GM12878 (cell line): ENCODE measurements around the gene CCL25. TPM values are rescaled to one million over a fixed set of nuclear protein-coding genes. Genes with fewer than 3 reads are reported as not detected.

Experiments used
- ATF2 ChIP-seq: IDR thresholded peaks from 2 replicates; pipeline ENCODE4 v1.6.1; 2012; ENCODE audit warnings: low read length, inconsistent platforms
- ATF3 ChIP-seq: IDR thresholded peaks from 2 replicates; pipeline ENCODE4 v1.6.1; 2011; ENCODE audit warnings: low read depth, mild to moderate bottlenecking, low read length, moderate library complexity, borderline replicate concordance; ENCODE audit errors: extremely low read depth
- BACH1 ChIP-seq: fragments of 450-650 bp; IDR thresholded peaks from 2 replicates; pipeline ENCODE4 v1.6.1; 2017; ENCODE audit warnings: mild to moderate bottlenecking, borderline replicate concordance
- E4F1 ChIP-seq: fragments of 450-650 bp; IDR thresholded peaks from 2 replicates; pipeline ENCODE4 v1.6.1; 2018; ENCODE audit warnings: borderline replicate concordance, mild to moderate bottlenecking; ENCODE audit not compliant: partially characterized antibody
- FOXM1 ChIP-seq: IDR thresholded peaks from 2 replicates; pipeline ENCODE4 v1.6.1; 2012; ENCODE audit warnings: low read depth, mild to moderate bottlenecking, inconsistent platforms, low read length, moderate library complexity
- HDAC6 ChIP-seq: fragments of 200-600 bp; sonication (generic); IDR thresholded peaks from one replicate; pipeline ENCODE4 v1.8.0; 2017; ENCODE audit warnings: antibody characterized with exemption; ENCODE audit not compliant: unreplicated experiment
- MLLT1 ChIP-seq: fragments of 450-650 bp; IDR thresholded peaks from 2 replicates; pipeline ENCODE4 v1.6.1; 2016; ENCODE audit warnings: mild to moderate bottlenecking
- MTA3 ChIP-seq: IDR thresholded peaks from 2 replicates; pipeline ENCODE4 v1.6.1; 2012; ENCODE audit warnings: low read length, inconsistent platforms, borderline replicate concordance
- MYC ChIP-seq: IDR thresholded peaks from 2 replicates; pipeline ENCODE4 v1.6.1; 2011; ENCODE audit warnings: mild to moderate bottlenecking, low read length, moderate library complexity, inconsistent platforms; ENCODE audit not compliant: insufficient read depth, insufficient replicate concordance, insufficient read length, severe bottlenecking
- PBX3 ChIP-seq: IDR thresholded peaks from 2 replicates; pipeline ENCODE4 v1.6.1; 2011; ENCODE audit warnings: mild to moderate bottlenecking, low read depth, low read length, moderate library complexity; ENCODE audit not compliant: insufficient replicate concordance
- POLR2A ChIP-seq: IDR thresholded peaks from 2 replicates; pipeline ENCODE4 v1.6.1; 2011; ENCODE audit warnings: low read depth, mild to moderate bottlenecking, low read length
- SIX5 ChIP-seq: IDR thresholded peaks from 2 replicates; pipeline ENCODE4 v1.6.1; 2011; ENCODE audit warnings: mild to moderate bottlenecking, low read depth, low read length, moderate library complexity; ENCODE audit not compliant: severe bottlenecking
- SMAD5 ChIP-seq: IDR thresholded peaks from 2 replicates; pipeline ENCODE4 v1.6.1; 2016; ENCODE audit warnings: antibody characterized with exemption, low read depth
- ZNF687 ChIP-seq: fragments of 450-650 bp; IDR thresholded peaks from 2 replicates; pipeline ENCODE4 v1.6.1; 2017; ENCODE audit warnings: mild to moderate bottlenecking, moderate library complexity
- ZZZ3 ChIP-seq: IDR thresholded peaks from 2 replicates; pipeline ENCODE4 v1.6.1; 2011; ENCODE audit warnings: low read depth; ENCODE audit not compliant: control insufficient read depth, insufficient read length
- polyA plus RNA-seq, 11 experiments: library from polyadenylated mRNA; depleted of rRNA in 4 of 11; unstranded in 6 of 11; stranded (reverse) in 5 of 11; fragments of >200 nt; fragmentation: Nextera tagmentation in 4 of 11; fragmentation: Illumina TruSeq in 1 of 11; extraction: Ambion mirVana in 4 of 11; extraction: Trizol in 1 of 11; gene quantifications; 1 replicate in 1 of 11; 2 replicates in 10 of 11; pipeline versions ENCODE4 v1.2.1 to v1.2.3, GENCODE V29; 2011 to 2016; ENCODE audit warnings: inconsistent platforms in 2 of 11, missing spikeins in 2 of 11, low read depth in 1 of 11
- total RNA-seq, 4 experiments: library from RNA; depleted of rRNA in 3 of 4; stranded (reverse); fragments of >200 nt in 3 of 4; fragmentation: Illumina TruSeq in 1 of 4; extraction: Trizol in 1 of 4; gene quantifications; 2 replicates each; pipeline versions ENCODE4 v1.2.1 to v1.2.3, GENCODE V29; 2013 to 2021

The CCL25 gene
- total and polyA plus RNA-seq, 10 of the 15 experiments (the other 5 are each of a cell fraction or from before 2014, with no cell fraction given), result 0.53 to 12.0 (median 8.3) TPM

- TF ChIP-seq ATF3 (no peak), HDAC6 (no peak), BACH1 (peak; percentile 77), ATF2 (no peak), E4F1 (no peak), FOXM1 (no peak), ZNF687 (no peak), MLLT1 (no peak), MTA3 (no peak), SIX5 (no peak), PBX3 (peak; percentile 79), ZZZ3 (no peak), MYC (no peak), SMAD5 (no peak), POLR2A (peak; percentile 94)
- TF ChIP-seq, all 136 proteins: peak for 18
Measured at GRCh38 chr19:8050274-8051096, 2.1 kb upstream of the CCL25 start (continued).
